H1 (cell line): ENCODE measurements around the gene CDH15. TPM values are rescaled to one million over a fixed set of nuclear protein-coding genes. Genes with fewer than 3 reads are reported as not detected.

Experiments
- BACH1 ChIP-seq: IDR thresholded peaks from 2 replicates; pipeline ENCODE4 v1.6.1; 2012; ENCODE audit warnings: low read length, improper control_type of control experiment
- CHD7 ChIP-seq: fragments of 300-600 bp; sonication (generic); IDR thresholded peaks from 2 replicates; pipeline ENCODE4 v1.7.1; 2012; ENCODE audit warnings: low read length, moderate library complexity, mild to moderate bottlenecking, inconsistent platforms; ENCODE audit not compliant: insufficient replicate concordance
- RAD21 ChIP-seq, 2 experiments: IDR thresholded peaks in 1 of 2; conservative IDR thresholded peaks in 1 of 2; 2 replicates each; pipeline ENCODE4 v1.6.1; 2011; ENCODE audit warnings: low read depth in 2 of 2, low read length in 2 of 2, improper control_type of control experiment in 1 of 2, inconsistent platforms in 1 of 2, mild to moderate bottlenecking in 1 of 2, moderate library complexity in 1 of 2
- SP4 ChIP-seq: IDR thresholded peaks from 2 replicates; pipeline ENCODE4 v1.6.1; 2012; ENCODE audit warnings: low read length, inconsistent platforms
- YY1 ChIP-seq: IDR thresholded peaks from 2 replicates; pipeline ENCODE4 v1.6.1; 2011; ENCODE audit warnings: low read depth, mild to moderate bottlenecking, low read length
- polyA plus RNA-seq, 7 experiments: library from polyadenylated mRNA; depleted of rRNA in 3 of 7; stranded (reverse) in 5 of 7; unstranded in 2 of 7; fragments of >200 nt in 5 of 7; fragments of 200-250 nt in 2 of 7; gene quantifications; 1 replicate in 5 of 7; 2 replicates in 1 of 7; 4 replicates in 1 of 7; pipeline versions ENCODE4 v1.2.1 to v1.2.3, GENCODE V29; 2011 to 2013; ENCODE audit warnings: missing spikeins in 2 of 7, mixed read lengths in 2 of 7
- total RNA-seq: library from RNA; stranded (reverse); fragmentation: NEBNext Ultra II Directional; extraction: Animal tissue kit (Norgen Biotek cat#: 25700); gene quantifications from 2 replicates; pipeline ENCODE4 v1.2.1, GENCODE V29; 2021
- TF ChIP-seq, protein P1 (sequence below): IDR thresholded peaks from 2 replicates; pipeline ENCODE4 v1.6.1; 2012; ENCODE audit warnings: inconsistent platforms

Gene CDH15
- total and polyA plus RNA-seq, 2 of the 8 experiments (the other 6 are each of a cell fraction or from before 2014, with no cell fraction given): 0.50 to 0.82 TPM

DNA sequence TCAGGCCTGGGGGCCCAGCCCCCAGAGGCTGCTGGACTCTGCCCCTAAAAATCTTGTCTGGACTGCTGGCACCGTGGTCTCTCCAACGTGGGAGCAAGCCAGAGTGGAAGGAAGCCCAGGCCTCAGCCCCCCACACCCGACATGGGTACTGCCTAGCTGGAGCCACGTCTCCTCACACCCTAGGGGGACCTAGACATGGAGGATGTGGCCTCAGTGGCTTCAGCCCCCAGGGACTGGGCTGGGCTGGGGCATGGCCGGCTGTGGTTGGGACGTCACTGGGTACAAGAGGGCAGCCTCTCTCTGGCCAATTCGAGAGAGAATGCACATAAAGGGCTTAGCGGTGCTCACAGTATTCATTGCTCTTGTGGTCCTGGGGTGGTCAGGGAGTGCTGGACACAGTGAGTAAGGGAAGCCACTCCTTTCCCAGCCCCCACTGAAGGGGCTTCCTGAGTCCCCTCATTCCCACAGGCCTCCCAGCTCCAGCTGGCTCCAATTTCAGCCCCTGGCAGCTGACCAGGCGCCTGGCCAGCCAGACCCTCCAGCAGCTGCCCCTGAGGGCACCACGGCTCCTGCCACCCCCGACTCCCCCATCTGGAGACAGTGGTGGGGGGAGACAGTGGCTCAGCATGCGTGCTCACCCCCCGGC is 1.1 kb downstream of the CDH15 start (continued):
- TF ChIP-seq CHD7: no peak
- TF ChIP-seq RAD21 (IDR thresholded peaks at IDR 0.05 in 1 of 2, conservative IDR thresholded peaks at IDR 0.05 in 1 of 2; ENCODE audit: low read depth in 2 of 2, low read length in 2 of 2): no peak
- no peak for TF ChIP-seq YY1
- TF ChIP-seq BACH1: no peak
- TF ChIP-seq SP4: no peak
- TF ChIP-seq, protein P1, sequence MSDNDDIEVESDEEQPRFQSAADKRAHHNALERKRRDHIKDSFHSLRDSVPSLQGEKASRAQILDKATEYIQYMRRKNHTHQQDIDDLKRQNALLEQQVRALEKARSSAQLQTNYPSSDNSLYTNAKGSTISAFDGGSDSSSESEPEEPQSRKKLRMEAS: no peak
- TF ChIP-seq, all 59 proteins: peak for 0
